ENCODE data around the gene LIN7A.
"Not testable (repeated sequence)": the region's sequence is repeated elsewhere in the genome, so short reads cannot be mapped to it uniquely, and the experiment has no call there.

The LIN7A gene

DNA sequence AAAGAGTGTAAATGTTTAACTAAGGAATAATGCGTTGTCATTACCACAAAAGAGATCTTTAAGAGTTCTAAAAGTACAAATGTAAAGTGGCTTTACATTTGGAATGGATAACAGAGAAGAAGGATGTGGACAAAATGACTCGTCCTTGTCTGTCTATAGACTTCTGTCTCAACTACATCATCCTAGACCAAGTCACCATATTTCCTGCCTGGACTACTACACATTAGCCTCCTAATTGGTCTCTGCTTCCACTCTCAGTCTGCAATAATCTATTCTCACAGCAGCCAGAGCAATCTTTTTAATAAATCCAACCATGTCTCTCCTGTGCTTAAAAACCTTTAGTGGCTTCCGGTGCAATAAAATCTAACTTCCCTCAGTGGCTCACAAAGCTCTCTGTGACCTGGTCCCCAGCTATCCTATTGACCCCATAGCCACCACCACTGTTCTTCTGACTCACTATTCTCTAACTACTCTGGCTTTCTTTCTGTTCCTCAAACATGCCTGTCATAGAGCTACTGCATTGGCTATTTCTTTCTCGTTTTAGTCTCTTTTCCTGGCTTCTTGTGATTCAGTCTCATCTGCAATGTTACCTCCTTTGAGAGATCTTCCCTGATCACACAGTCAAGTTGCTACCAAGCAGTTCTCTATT lies 130.0 kb downstream of the LIN7A start:
- DNase-seq (ENCODE audit: low spot score) = no peak

GRCh38 chr12:80805106-80805505 lies 132.6 kb downstream of the LIN7A start:
- DNase-seq (ENCODE audit: low spot score) = no peak

GRCh38 chr12:80802652-80803400 lies 134.9 kb downstream of the LIN7A start:
- DNase-seq (ENCODE audit: low spot score) = no peak

DNA sequence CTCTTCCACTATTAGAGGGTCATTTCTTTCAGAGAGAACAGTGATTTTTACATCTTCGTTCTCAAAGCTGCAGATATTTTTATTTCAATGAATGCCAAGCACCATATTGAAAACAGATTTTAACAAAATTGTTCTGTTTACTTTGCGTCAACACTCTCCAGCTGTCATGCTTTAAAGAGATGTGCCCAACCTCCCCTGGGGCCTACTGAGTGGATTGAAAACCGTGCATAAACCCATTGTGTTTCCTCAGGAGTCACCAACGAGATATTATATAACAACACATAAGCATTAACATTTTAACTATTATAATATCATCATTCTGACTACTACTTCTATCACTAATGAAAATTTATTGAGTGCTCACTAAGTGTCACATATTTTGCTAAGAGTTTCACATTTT lies 139.5 kb downstream of the LIN7A start:
- no peak for DNase-seq (ENCODE audit: low spot score)

GRCh38 chr12:80794551-80794950 lies 143.2 kb downstream of the LIN7A start:
- DNase-seq (ENCODE audit: low spot score) = no peak

DNA sequence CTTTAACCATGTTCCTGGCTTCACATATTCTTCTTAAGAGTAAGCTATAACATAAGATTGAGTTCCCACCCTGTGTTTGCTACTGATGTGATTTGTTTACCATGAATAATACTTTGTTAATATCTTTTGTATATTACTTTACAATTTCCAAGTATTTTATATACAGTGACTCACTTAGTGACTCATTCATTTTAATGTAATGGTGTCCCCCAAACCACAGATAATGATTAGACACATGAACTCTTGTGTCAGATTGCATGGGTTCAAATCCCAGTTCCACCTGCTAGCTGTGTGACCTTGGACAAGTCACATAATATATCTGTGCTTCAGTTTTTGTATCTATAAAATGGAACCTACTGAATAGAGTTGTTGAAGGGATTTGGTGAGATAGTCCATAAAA lies 144.9 kb downstream of the LIN7A start:
- no peak for DNase-seq (ENCODE audit: low spot score)

DNA sequence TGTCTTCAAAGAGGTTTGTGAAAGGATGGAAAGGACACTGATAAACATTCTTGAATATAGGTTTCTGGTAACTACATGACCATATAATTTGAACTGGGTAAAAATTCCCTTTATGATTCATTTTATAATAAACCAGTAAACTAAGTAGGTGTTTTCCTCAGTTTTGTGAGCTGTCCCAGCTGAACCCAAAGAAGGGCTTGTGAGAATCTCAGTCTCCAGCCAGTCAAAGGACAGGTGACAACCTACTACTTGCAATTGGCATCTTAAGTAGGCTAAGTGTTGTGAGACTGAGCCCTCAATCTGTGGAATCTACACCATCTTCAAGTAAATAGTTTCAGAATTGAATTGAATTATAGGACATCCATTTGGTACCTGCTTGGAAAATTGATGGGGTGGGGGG lies 145.9 kb downstream of the LIN7A start:
- no peak for DNase-seq (ENCODE audit: low spot score)

DNA sequence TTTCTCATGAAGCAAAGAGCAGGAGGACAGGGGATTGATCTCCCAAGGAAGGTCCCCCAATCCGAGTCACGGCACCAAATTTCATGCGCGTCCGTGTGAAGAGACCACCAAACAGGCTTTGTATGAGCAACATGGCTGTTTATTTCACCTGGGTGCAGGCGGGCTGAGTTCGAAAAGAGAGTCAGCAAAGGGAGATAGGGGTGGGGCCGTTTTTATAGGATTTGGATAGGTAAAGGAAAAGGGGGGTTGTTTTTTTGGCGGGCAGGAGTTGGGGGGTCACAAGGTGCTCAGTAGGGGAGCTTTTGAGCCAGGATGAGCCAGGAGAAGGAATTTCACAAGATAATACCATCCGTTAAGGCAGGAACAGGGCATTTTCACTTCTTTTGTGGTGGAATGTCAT lies 149.3 kb downstream of the LIN7A start:
- DNase-seq (ENCODE audit: low spot score) = not testable (repeated sequence)

GRCh38 chr12:80782963-80783470 lies 154.7 kb downstream of the LIN7A start:
- not testable (repeated sequence) for DNase-seq (ENCODE audit: low spot score)

DNA sequence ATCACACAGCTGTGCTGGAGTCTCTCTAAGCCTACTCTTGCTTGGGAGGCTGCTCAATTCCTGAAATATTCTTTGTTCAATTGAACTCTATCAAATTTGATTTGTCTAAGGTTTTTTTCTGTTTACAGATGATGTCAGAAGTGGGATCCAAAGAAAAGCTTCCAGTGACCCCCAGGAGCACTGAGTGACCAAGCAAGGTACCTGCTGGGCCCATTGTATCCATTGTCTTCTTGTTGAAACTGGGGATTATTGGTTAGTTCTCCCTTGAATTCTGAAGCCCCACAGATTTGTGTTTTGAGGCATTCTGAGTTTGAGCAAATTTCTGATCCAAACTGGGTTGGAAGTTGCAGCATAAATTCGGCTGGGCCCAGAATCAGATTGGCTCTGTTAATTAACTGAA lies 156.4 kb downstream of the LIN7A start:
- no peak for DNase-seq (ENCODE audit: low spot score)

GRCh38 chr12:80780746-80781145 lies 157.0 kb downstream of the LIN7A start:
- no peak for DNase-seq (ENCODE audit: low spot score)

DNA sequence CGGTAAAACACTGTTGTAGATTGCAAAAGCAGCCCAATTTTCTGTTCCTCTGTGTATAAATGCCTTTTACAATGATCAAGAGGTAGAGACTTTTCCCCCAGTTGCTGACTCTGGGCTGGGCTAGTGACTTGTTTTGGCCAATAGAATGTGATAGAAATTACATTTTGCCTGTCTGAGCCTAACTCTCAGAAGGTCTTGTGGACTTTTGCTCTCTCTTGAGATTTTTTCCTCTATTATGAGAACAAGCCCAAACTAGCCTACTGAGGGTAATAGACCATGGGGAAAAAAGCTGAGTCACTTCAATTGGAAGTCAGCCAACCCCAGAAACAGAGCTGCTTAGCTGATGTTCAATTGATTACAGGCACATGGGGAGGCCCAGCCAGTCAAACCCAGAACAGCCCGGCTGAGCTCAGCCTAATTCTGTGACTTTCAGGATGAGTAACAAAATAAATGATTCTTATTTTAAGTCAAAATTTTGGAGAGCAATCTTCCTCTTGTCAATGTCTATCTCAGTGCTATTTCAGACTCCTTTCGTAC lies 159.7 kb downstream of the LIN7A start:
- peak; percentile 93 for DNase-seq (ENCODE audit: low spot score)

- no peak for DNase-seq (ENCODE audit: low spot score)
These were observed 160.1 kb downstream of the LIN7A start for GRCh38 chr12:80777587-80777986.

GRCh38 chr12:80776706-80777105 lies 161.0 kb downstream of the LIN7A start:
- DNase-seq (ENCODE audit: low spot score) = no peak

DNA sequence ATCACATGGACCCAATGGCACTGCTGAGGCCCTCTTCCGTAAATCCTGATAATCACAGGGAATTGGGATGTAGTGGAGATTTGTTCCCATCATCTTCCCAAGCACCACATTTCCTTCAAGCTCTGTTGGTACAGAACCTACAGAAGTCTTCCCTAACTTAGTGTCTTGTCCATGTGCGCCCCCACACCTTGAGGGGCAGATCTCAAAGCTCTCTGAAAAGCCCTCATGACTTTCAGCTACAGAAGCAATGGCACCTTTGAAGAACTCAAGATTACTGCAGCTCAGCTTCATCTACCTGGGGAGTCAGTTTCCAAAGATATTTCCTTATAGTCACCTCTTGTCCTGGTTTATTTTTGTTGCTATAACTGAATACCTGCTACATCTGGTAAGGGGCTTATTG lies 166.8 kb downstream of the LIN7A start:
- no peak for DNase-seq (ENCODE audit: low spot score)

- DNase-seq (ENCODE audit: low spot score) = no peak
These were observed 168.1 kb downstream of the LIN7A start for GRCh38 chr12:80769553-80770140.

- no peak for DNase-seq (ENCODE audit: low spot score)
These were observed 170.8 kb downstream of the LIN7A start for GRCh38 chr12:80766897-80767296.

DNA sequence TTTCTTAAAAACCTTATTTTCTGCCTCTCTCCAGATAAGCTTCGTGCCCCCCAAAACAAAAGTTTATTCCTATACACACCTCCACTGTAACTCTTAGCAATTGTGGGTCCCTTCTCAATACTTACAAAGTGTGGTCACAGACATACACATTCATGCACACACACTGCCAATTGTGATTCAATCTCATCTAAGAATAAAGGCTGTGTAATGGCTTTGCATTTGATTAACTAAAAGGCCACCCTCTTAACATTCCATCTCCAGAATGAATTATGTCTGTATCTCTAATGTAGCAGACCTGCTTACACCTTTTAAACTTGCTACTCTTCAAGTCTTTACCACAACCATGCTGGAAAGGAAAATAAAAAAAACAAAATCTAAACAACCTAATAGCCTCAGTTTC lies 171.5 kb downstream of the LIN7A start:
- DNase-seq (ENCODE audit: low spot score) = no peak

DNA sequence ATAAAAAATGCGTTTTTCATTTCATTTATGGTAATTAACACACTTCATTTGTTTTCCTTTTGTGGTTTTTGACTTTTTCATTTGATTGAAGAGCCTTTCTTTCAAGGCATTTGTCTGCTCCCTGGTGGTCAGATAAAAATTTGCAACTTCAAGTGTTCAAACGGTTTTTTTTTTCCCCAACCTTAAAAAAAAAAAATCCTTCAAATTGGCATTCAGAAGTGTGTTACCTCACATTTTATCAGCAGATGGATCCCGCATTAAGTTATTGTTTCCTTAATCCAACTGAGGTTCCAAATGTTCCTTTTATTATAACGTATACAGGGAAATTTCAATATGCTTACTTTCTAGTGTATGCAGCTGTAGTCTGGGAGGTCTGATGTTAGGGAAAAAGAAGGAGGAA lies 173.9 kb downstream of the LIN7A start:
- DNase-seq (ENCODE audit: low spot score) = peak; percentile 27

GRCh38 chr12:80761838-80762237 lies 175.9 kb downstream of the LIN7A start:
- no peak for DNase-seq (ENCODE audit: low spot score)

- DNase-seq (ENCODE audit: low spot score) = no peak
These were observed 180.9 kb downstream of the LIN7A start for GRCh38 chr12:80756875-80757274.

DNA sequence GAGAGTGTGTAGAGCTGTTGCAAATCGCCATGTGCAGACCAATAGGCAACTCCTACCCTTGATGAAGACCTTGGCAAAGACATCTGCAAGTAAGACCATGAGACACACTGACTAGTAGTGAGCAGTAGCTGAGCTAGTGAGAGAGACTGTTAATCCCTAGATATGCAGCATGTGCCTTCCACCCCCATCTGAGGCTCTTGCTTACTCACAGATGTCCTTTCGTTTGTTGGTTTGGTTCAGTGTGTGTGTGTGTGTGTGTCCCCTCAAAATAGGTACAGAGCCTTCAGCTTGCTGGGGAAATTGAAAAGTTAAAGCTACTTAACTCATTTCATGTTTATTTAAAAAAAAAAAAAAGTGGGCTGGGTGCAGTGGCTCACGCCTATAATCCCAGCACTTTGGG lies 183.5 kb downstream of the LIN7A start:
- no peak for DNase-seq (ENCODE audit: low spot score)

DNA sequence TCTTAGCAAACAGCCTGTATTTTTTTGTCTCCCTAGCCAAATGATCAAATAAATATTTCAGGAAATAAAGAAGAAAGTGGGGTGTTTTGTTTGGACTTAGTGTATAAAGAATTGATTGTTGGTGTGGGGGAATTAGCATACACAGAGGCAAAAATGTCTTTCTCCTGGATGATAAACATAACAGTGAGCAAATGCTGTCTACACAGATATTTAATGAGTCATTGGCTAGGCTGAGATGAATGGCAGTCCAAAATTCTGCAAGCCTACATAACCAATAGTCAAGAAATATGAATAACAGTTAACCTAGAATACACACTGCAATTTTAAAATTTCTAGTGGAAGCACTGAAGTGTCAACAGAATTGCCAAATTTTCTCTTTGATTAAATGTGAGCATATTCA lies 185.3 kb downstream of the LIN7A start:
- DNase-seq (ENCODE audit: low spot score) = no peak
